IPS DF 4.7 (cell line): ENCODE results near the gene SERPINB5.

Experiments used
- DNase-seq: peaks from one replicate; pipeline ENCODE4 v3.0.0-alpha.2; 2013; ENCODE audit warnings: low spot score; ENCODE audit errors: extremely low read depth

The SERPINB5 gene

GRCh38 chr18:63468575-63468974, 8.2 kb upstream of the SERPINB5 start:
- no peak for DNase-seq

DNA sequence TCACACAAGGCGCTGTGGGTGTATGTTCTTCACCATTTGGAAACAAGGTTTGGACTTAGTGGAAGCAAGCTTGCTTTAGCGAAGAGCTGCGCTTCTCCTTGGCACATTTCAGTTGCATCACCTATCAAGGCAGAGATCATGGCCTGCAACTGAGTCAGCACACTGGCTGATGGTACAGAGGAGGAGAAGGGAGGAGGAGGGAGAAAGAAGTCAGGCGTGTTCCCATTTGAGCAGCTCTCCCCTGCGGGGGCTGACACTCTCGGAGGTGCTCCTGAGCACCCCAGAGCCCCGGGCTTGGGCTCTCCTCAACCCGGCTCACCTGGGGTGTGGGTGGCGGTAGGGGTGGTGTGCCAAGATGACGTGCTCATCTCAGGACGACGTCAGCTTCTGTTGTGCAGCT, 6.0 kb upstream of the SERPINB5 start:
- no peak for DNase-seq

GRCh38 chr18:63472380-63472779, 4.4 kb upstream of the SERPINB5 start:
- DNase-seq = no peak

DNA sequence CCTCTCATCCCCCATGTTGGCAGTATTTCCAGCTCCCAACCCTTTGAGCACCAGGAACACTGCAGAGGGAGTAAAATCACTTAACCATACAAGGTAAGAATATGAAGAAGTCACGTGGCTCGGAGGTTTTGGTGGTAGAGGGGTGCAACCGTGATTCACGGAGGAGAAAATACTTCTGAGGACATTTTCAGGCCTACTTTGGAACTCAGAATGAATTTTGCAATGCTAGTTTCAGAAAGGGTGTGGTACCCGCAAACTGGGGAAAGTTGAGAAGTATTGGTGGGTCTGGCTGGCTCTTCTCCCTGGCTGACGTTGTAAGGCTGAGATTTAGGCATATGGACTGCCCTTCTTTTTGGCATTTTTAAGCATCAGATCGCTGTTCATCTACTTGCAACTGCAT, 442 bp downstream of the SERPINB5 start:
- DNase-seq = no peak

DNA sequence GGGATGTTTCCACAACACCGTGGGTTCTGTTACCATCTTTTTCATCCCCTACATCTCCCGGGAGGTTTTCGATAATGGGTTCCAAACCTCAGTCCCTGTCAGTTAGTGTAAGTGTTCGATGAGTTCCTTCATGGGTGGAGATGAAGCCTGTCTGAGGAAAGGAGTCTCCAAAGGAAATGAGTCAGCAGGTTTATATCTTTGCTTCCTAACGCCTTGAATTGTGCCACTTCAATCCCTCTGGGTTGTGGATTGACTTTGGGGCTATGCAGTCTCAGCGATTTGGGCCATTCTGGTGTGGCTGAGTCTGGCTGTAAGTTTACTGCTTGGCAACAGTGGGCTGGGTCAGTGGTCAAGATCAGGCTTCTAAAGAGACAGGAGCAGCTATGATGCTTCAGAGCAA, 1.2 kb downstream of the SERPINB5 start:
- no peak for DNase-seq

DNA sequence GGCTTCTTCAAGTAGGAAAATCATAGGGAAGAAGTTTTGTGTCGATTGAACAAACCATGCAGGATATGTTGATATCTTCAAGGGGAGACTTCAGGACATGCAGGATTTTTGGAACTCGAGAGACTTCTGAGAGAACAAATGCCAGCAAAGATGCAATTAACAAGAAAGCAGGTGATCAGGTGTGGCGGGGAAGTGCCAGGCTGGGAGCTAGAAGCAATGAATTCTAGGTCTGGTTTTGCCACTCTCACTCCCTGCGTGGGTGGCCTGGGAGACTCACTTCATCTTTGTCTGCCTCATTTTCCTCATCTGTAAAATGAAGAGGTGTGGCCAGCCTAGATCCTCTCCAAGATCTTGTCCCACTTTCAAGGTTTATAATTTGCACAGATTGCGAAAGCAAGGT, 3.1 kb downstream of the SERPINB5 start:
- DNase-seq = no peak

DNA sequence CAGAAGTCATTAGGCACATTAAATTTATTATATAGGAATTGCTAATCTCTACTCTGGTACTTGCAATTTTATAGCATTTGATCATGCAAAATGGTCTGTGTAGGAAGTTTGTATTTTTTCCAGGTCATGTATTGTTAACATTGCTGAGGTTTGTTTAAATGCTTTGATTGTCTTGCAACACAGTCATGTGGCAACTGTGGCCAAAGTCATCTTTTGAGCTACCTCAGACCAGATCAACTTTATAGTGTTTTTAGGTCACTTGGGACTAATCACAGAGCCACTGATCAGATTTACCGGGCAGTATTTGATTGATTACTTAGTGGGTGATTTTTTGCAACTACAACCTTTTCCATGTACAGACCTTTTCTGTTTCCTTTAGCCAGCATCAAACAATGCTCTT, 3.7 kb downstream of the SERPINB5 start:
- DNase-seq = no peak

- no peak for DNase-seq
These were observed 4.2 kb downstream of the SERPINB5 start for GRCh38 chr18:63480915-63481314.

DNA sequence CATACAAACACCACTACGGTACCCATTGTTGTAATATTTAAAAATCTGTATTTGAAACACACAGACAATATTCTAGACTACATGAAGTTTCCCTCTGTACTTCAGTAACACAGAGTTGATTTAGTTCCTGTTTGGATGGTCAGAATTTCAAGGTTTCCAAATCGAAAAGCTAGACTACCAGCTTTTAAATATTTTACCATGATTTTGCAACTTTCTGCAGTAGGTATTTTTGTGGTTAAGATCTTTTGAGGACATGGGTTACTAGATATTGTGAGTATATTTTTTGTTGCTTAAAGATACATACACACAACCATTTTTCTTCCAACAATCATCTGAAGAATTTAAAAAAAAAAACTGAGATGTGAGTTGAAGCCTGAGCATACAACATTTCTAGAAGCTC, 10.9 kb downstream of the SERPINB5 start:
- no peak for DNase-seq

GRCh38 chr18:63488160-63488559, 11.4 kb downstream of the SERPINB5 start:
- DNase-seq = no peak

- no peak for DNase-seq
These were observed 16.1 kb downstream of the SERPINB5 start for GRCh38 chr18:63492851-63493250.

DNA sequence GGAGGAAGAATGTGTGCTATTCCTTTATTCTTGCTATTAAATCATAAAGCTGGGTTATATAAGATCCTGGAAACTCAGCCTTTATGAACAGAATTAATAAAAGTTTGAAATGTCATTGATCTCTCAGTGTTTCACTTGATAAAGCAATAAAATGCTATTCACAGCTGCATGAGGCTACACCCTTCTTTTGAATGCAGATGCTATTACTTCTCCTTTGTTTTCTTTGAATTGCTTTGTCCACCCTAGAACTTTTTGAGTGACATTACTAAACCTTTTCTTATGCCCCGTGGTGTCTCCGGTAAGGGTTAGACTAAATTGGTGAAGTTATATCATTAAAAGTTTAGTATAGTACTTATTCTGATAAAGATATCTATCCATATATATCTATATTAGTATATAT, 18.9 kb downstream of the SERPINB5 start:
- DNase-seq = no peak

- DNase-seq = no peak
These were observed 29.0 kb downstream of the SERPINB5 start for GRCh38 chr18:63505566-63506335.

DNA sequence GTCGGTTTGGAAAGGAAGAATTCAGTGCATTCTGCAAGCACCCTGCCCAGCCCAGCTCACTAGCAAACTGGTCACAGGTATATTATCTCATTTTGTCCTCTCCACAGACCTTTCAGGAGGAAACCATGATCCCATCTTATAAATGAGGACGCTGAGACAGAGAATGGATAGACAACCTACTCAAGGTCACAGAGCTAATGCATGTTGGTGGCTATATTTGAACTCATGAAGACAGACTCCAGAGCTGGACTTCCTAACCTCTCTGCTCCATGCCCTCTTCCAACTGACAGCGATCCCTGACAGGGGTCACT, 29.5 kb downstream of the SERPINB5 start:
- no peak for DNase-seq

DNA sequence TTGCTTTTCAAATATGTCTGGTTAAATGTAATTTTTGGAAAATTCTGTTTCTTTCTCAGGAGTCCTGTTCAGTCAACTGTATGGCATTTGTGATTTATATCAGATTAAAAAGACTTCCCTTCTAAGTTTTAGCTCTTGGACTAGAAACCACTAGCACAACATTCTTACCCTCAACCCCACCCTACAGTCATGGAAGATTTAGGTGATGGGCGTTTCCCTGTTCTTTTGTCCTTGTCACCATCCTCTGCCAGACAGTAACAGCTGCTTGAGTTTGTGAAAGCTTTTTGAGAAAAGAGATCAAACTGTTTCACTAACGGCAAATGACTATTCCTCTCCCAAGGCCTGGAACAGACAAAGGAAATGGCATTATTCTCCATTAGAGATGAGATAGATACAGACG, 31.8 kb downstream of the SERPINB5 start:
- DNase-seq = no peak

GRCh38 chr18:63511285-63511684, 34.5 kb downstream of the SERPINB5 start:
- DNase-seq = no peak

DNA sequence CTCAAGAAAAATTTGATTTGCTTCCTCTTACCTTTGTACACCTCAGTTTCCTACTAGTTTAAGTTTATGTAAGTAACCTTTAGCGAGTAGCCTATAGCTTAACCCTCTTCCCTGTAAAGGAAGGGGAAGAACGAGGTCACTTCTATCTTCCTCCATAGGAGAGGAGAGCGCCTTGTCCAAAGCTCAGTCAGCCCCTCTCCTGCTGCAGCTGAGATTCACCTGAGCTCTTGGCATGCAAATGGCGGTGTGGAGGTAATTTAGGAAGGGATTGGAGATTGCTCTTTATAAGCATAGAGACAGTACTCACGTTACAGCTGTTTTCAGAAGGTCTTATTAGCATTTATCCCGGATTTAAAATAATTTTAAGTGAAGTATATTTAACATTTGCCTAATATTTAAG, 37.6 kb downstream of the SERPINB5 start:
- DNase-seq = no peak

GRCh38 chr18:63514888-63515678, 38.3 kb downstream of the SERPINB5 start:
- no peak for DNase-seq

DNA sequence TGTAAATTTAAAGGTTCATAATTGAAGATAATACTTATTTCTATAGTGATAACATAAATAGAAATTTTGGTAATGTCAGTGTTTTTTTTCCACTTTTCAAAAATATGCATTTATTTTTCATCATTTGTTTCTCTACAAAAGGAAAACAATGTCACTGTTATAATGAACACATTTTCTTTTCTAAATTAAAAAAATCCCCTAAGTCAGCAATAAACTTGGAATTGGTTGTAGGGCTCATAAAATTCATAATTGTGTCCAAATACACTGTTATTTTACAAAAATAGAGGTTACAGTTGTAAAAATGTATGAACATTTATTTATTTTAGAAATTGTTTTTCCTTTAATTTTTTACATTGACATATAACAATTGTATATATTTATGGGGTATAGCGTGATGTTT, 39.0 kb downstream of the SERPINB5 start:
- DNase-seq = no peak

- DNase-seq = no peak
These were observed 41.6 kb downstream of the SERPINB5 start for GRCh38 chr18:63518178-63519012.

GRCh38 chr18:63520053-63520685, 43.4 kb downstream of the SERPINB5 start:
- no peak for DNase-seq

GRCh38 chr18:63523660-63524059, 46.9 kb downstream of the SERPINB5 start:
- no peak for DNase-seq
